ENCODE measurements around the gene PRKCZ. TPM values are rescaled to one million over a fixed set of nuclear protein-coding genes. Genes with fewer than 3 reads are reported as not detected.
A peak's percentile ranks its signal among the peaks of the same experiment; 100 is the strongest.

The PRKCZ gene
- 1.6 and 3.5 TPM in 2 replicates for total RNA-seq (ENCODE audit: low replicate concordance)

DNA sequence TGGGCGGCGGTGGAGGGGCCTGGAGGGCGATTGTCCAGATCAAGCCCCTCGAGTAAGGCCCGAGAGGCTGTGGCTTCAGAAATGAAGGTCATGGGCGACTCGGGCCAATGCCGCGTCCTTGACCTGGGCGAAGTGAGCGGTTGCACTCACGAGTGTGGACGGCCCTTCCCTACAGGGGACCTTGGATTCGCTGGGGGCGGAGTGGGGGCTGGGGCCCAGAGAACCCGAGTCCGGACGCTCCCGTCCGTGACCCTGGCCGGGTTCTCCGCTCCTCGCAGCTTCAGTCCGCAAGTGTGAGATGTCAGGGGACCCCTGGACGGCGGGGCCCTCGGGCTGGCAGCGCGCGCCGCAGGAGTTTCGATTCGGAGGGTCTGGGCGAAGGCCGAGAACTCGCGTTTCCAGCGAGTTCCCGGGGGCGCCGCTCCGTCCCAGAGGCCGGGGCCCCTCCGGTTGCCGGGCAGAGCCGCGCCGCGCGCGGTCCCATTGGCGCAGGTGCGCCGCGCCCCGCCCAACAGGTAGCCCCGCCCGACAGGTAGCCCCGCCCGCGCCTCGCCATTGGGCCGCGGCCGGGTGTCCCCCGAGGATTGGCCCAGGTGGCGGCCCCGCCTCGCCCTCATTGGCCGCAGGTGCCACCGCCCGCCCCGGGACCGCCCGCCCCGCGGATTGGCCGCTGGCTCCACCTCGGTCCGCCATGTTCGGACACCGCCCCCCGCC is at the start of gene PRKCZ:
TSS of gene PRKCZ (plus strand) at position 694 of the 714 bp plus-strand sequence. CDS start 220 bp downstream, outside the sequence.
- no peak for DNase-seq (ENCODE audit: low read depth)
- H3K4me3 ChIP-seq (ENCODE audit: low read depth, low read length), result no peak within 1 kb of the TSS
- TF ChIP-seq, protein P1, sequence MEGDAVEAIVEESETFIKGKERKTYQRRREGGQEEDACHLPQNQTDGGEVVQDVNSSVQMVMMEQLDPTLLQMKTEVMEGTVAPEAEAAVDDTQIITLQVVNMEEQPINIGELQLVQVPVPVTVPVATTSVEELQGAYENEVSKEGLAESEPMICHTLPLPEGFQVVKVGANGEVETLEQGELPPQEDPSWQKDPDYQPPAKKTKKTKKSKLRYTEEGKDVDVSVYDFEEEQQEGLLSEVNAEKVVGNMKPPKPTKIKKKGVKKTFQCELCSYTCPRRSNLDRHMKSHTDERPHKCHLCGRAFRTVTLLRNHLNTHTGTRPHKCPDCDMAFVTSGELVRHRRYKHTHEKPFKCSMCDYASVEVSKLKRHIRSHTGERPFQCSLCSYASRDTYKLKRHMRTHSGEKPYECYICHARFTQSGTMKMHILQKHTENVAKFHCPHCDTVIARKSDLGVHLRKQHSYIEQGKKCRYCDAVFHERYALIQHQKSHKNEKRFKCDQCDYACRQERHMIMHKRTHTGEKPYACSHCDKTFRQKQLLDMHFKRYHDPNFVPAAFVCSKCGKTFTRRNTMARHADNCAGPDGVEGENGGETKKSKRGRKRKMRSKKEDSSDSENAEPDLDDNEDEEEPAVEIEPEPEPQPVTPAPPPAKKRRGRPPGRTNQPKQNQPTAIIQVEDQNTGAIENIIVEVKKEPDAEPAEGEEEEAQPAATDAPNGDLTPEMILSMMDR (IDR thresholded peaks at IDR 0.05; ENCODE audit: insufficient read depth, low read length), result no peak

DNA sequence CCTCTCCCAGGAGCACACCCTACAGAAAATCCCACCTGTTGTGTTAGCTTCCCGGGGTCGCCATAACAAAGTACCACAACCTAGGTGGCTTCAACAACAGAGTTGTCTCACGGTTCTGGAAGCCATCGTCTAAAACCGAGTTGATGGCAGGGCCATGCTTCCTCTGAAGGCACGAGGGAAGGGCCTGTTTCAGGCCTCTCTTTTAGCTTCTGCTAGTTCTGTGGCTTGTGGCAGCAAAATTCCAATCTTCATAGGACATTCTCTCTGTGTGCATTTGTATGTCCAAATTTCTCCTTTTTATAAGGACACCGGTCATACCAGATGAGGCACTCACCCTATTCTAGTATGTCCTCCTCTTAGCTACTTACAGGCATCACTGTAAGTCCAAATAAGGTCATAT is 49.8 kb upstream of the PRKCZ start:
- H3K4me3 ChIP-seq (ENCODE audit: low read depth, low read length), result no peak overlapping the region
- no peak for DNase-seq (ENCODE audit: low read depth)
- TF ChIP-seq, protein P1 (IDR thresholded peaks at IDR 0.05; ENCODE audit: insufficient read depth, low read length), result no peak

DNA sequence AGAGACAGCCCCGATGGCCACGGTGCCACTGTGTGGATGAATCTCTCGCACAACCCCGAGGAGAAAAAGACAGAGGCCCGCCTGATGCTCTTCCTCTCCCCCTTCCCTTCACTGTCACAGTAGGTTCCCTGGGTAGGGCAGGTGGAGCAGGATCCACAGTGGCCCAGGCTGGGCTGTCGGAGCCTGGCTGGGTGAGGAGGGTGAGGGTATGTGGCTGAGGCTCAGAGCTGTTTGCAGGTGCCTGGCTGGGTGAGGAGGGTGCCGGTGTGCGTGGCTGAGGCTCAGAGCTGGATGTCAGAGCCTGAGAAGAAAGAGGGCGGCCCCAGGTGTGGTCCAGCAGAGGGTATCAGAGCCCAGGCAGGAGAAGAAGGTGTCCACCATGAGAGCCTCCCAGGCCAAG is 49.4 kb upstream of the PRKCZ start:
- TF ChIP-seq, protein P1 (IDR thresholded peaks at IDR 0.05; ENCODE audit: insufficient read depth, low read length), result no peak
- H3K4me3 ChIP-seq (ENCODE audit: low read depth, low read length), result no peak overlapping the region
- no peak for DNase-seq (ENCODE audit: low read depth)

DNA sequence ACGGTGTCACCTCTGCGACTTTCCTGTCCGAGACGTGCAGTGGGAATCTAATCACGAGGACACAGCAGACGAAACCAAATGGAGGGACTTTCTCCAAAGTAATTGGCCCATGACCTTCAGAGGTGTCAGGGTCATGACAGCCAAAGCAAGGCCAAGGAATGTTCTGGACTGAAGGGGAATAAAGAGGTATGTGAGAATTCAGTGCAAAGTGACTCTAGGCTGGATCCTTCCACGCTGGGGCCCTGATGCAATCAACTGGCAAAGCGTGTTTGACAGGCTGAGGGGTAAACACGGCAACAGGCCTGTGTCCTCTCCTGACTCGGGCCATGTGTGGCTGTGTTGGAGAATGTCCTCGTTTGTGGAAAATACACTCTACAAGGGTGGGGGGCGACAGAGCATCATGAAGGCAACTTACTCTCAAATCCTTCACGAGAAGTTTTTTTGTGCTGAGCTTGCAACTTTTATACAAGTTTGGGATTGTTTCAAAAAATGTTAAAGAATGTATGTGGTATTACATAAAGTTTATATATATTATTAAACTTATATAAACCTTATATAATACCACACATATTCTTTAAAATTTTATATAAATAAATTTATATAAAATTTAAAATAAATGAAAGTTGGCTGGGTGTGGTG is 48.3 kb upstream of the PRKCZ start:
- H3K4me3 ChIP-seq (ENCODE audit: low read depth, low read length), result no peak overlapping the region
- TF ChIP-seq, protein P1 (IDR thresholded peaks at IDR 0.05; ENCODE audit: insufficient read depth, low read length), result no peak
- DNase-seq (ENCODE audit: low read depth), result no peak

DNA sequence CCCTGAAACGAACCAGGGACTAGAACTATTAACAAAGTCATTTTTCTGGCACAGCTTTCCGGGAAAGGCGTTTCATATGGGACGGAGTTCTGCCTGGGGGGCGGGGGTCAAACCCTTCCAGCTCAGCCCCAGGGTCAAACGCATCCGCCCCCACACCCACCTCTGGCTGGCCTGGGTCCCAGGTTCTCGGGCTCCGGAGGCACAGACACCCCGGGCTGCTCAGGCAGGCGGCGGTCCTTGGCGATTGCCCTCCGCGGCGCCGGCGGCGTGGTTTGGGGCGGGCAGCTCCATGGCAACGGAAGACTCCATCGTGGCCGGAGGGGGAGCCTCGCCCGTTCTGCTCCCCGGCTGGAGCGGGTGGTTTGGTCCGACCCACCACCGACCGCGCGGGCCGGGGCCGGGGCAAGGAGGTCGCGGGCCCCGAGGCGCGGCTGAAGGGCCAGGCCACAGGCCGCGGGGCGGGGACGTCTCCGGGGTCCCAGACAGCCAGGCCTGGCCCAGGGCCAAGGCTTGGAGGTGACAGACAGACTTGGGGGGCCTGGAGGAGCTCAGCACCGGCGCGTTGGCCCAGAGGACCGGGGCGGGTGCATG is 46.6 kb upstream of the PRKCZ start, which contains the start of gene CFAP74:
TSS of gene CFAP74 (minus strand) at position 246 of the 591 bp plus-strand sequence. CDS start 12,830 bp downstream, outside the sequence.
- peak; percentile 10 for DNase-seq (ENCODE audit: low read depth)
- TF ChIP-seq, protein P1 (IDR thresholded peaks at IDR 0.05; ENCODE audit: insufficient read depth, low read length), result no peak
- no peak within 1 kb of the TSS for H3K4me3 ChIP-seq (ENCODE audit: low read depth, low read length)

DNA sequence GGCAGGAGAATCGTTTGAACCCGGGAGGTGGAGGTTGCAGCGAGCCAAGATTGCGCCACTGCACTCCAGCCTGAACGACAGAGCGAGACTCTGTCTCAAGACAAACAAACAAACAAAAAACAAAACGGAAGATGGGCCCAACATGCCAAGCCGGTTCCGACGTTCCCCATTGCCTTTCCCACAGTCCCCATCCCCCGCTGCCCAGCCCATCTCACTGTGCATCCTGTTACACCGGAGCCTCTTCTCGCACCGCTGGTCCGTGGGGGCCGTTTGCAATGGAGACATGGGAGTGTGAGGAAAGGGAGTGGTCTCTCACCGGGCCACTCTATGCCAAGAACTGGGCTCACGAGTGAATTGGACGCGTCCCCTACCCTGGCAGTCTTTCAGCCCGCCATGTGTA is 45.4 kb upstream of the PRKCZ start:
- no peak for DNase-seq (ENCODE audit: low read depth)
- no peak overlapping the region for H3K4me3 ChIP-seq (ENCODE audit: low read depth, low read length)
- TF ChIP-seq, protein P1 (IDR thresholded peaks at IDR 0.05; ENCODE audit: insufficient read depth, low read length), result no peak
